Neural progenitor cell (in vitro differentiated cells): ENCODE data around the gene EFCAB8. TPM values are rescaled to one million over a fixed set of nuclear protein-coding genes. Genes with fewer than 3 reads are reported as not detected.
"Not testable (repeated sequence)": the region's sequence is repeated elsewhere in the genome, so short reads cannot be mapped to it uniquely, and the experiment has no call there.

Source experiments
- DNase-seq: peaks from one replicate; pipeline ENCODE4 v3.0.0-alpha.2; 2016; ENCODE audit warnings: low spot score
- H2AFZ ChIP-seq: fragments of 200-600 bp; sonication (generic); replicated peaks from 2 replicates; pipeline ENCODE4 v1.6.1; 2016; ENCODE audit warnings: antibody characterized with exemption
- H3F3A ChIP-seq: fragments of 200-600 bp; sonication (generic); 2 replicates; pipeline ENCODE4 v1.6.1; 2016; ENCODE audit warnings: antibody characterized with exemption, low read depth
- H3K27ac ChIP-seq: fragments of 200-600 bp; sonication (generic); 2 replicates; pipeline ENCODE4 v1.5.1; 2016; ENCODE audit warnings: mild to moderate bottlenecking
- H3K27me3 ChIP-seq: fragments of 200-600 bp; sonication (generic); 2 replicates; pipeline ENCODE4 v1.6.1; 2016; ENCODE audit warnings: mild to moderate bottlenecking, moderate library complexity
- H3K36me3 ChIP-seq: fragments of 200-600 bp; sonication (generic); 2 replicates; pipeline ENCODE4 v1.5.1; 2016
- H3K4me1 ChIP-seq: fragments of 200-600 bp; sonication (generic); 2 replicates; pipeline ENCODE4 v1.6.1; 2016; ENCODE audit warnings: mixed run types
- H3K4me2 ChIP-seq: fragments of 200-600 bp; sonication (generic); 2 replicates; pipeline ENCODE4 v1.6.1; 2016
- H3K4me3 ChIP-seq: fragments of 200-600 bp; sonication (generic); 2 replicates; pipeline ENCODE4 v1.5.1; 2016
- H3K79me2 ChIP-seq: fragments of 200-600 bp; sonication (generic); 2 replicates; pipeline ENCODE4 v1.6.1; 2016; ENCODE audit warnings: low read depth
- H3K9ac ChIP-seq: fragments of 200-600 bp; sonication (generic); 2 replicates; pipeline ENCODE4 v1.6.1; 2016
- H3K9me3 ChIP-seq: fragments of 200-600 bp; sonication (generic); 2 replicates; pipeline ENCODE4 v1.5.1; 2016; ENCODE audit warnings: low read depth
- H4K20me1 ChIP-seq: fragments of 200-600 bp; sonication (generic); 2 replicates; pipeline ENCODE4 v1.6.1; 2016; ENCODE audit warnings: low read depth
- H3K27ac Mint-ChIP-seq: 3 replicates; pipeline ENCODE4 v1.8.0; 2021; ENCODE audit warnings: mixed read lengths
- H3K27me3 Mint-ChIP-seq: 2 replicates; pipeline ENCODE4 v1.8.0; 2022; ENCODE audit warnings: low read depth, mild to moderate bottlenecking, inconsistent platforms, moderate library complexity, mixed read lengths; ENCODE audit not compliant: insufficient read depth
- H3K36me3 Mint-ChIP-seq: 3 replicates; pipeline ENCODE4 v1.8.0; 2021; ENCODE audit warnings: mixed read lengths
- H3K4me1 Mint-ChIP-seq: 3 replicates; pipeline ENCODE4 v1.8.0; 2021; ENCODE audit warnings: mixed read lengths
- H3K4me3 Mint-ChIP-seq: 3 replicates; pipeline ENCODE4 v1.8.0; 2021; ENCODE audit warnings: mild to moderate bottlenecking, moderate library complexity, mixed read lengths
- H3K9me3 Mint-ChIP-seq: 3 replicates; pipeline ENCODE4 v1.8.0; 2020; ENCODE audit warnings: mixed read lengths
- CTCF ChIP-seq: fragments of 200-600 bp; sonication (generic); IDR thresholded peaks from 2 replicates; pipeline ENCODE4 v1.5.1; 2017; ENCODE audit warnings: antibody characterized with exemption, mild to moderate bottlenecking
- EZH2 ChIP-seq: fragments of 200-600 bp; sonication (generic); IDR thresholded peaks from 2 replicates; pipeline ENCODE4 v1.6.1; 2017; ENCODE audit warnings: antibody characterized with exemption, mild to moderate bottlenecking, moderate library complexity
- EZH2phosphoT487 ChIP-seq: fragments of 200-600 bp; sonication (generic); IDR thresholded peaks from 2 replicates; pipeline ENCODE4 v1.6.1; 2017; ENCODE audit warnings: antibody characterized with exemption
- total RNA-seq: library from RNA; depleted of rRNA; stranded (reverse); fragments of >200 nt; gene quantifications from 2 replicates; pipeline ENCODE4 v1.2.3, GENCODE V29; 2015; ENCODE audit warnings: low replicate concordance

EFCAB8 gene
- total RNA-seq, 1 donor from 2014 or later = not detected

GRCh38 chr20:32861446-32861845, 2.7 kb downstream of the EFCAB8 start:
- TF ChIP-seq EZH2 = no peak
- no peak for TF ChIP-seq EZH2phosphoT487
- no peak for DNase-seq
- Histone ChIP-seq H3K4me3 (no peak overlapping the region), H3K9ac (no peak overlapping the region), H3F3A (peaks cover 15% of the 10 kb centered on the region), H3K27ac (no peak overlapping the region), H3K4me1 (peaks cover 20% of the 10 kb centered on the region), H3K27me3 (no peaks in the 10 kb centered on the region), H3K9me3 (no peaks in the 10 kb centered on the region), H2AFZ (no peak overlapping the region), H3K36me3 (no peaks in the 10 kb centered on the region), H4K20me1 (no peaks in the 10 kb centered on the region), H3K79me2 (no peaks in the 10 kb centered on the region), H3K4me2 (no peak overlapping the region)
- H3K27me3 Mint-ChIP-seq = peaks cover 2% of the 10 kb centered on the region
- H3K27ac Mint-ChIP-seq = no peak overlapping the region
- peaks cover 6% of the 10 kb centered on the region for H3K4me1 Mint-ChIP-seq
- H3K4me3 Mint-ChIP-seq = no peak overlapping the region
- no peaks in the 10 kb centered on the region for H3K9me3 Mint-ChIP-seq
- H3K36me3 Mint-ChIP-seq = peaks cover 9% of the 10 kb centered on the region

- H3K36me3 Mint-ChIP-seq = no peaks in the 10 kb centered on the region
- H3K36me3 ChIP-seq = no peaks in the 10 kb centered on the region
- no peaks in the 10 kb centered on the region for H3K9me3 Mint-ChIP-seq
- DNase-seq = no peak
- H3K27me3 Mint-ChIP-seq = peaks cover 4% of the 10 kb centered on the region
- H3K9ac ChIP-seq = no peak overlapping the region
- H3K9me3 ChIP-seq = no peaks in the 10 kb centered on the region
- H3K27ac ChIP-seq = no peak overlapping the region
- H3K4me2 ChIP-seq = no peak overlapping the region
- H3K4me1 Mint-ChIP-seq = peaks cover 6% of the 10 kb centered on the region
- H3K79me2 ChIP-seq = no peaks in the 10 kb centered on the region
- H3K4me3 ChIP-seq = no peak overlapping the region
- TF ChIP-seq EZH2 (no peak), EZH2phosphoT487 (no peak), CTCF (no peak)
- no peaks in the 10 kb centered on the region for H3K27me3 ChIP-seq
- no peak overlapping the region for H2AFZ ChIP-seq
- no peaks in the 10 kb centered on the region for H4K20me1 ChIP-seq
- H3F3A ChIP-seq = peaks cover 6% of the 10 kb centered on the region
- no peak overlapping the region for H3K27ac Mint-ChIP-seq
- H3K4me3 Mint-ChIP-seq = no peak overlapping the region
- H3K4me1 ChIP-seq = peaks cover 8% of the 10 kb centered on the region
These were observed 10.8 kb downstream of the EFCAB8 start for GRCh38 chr20:32869562-32869961.

GRCh38 chr20:32870526-32870925, 11.8 kb downstream of the EFCAB8 start:
- H2AFZ ChIP-seq, H3F3A ChIP-seq, H3K27ac ChIP-seq, H3K36me3 Mint-ChIP-seq, H3K9ac ChIP-seq, H3K79me2 ChIP-seq, H3K4me2 ChIP-seq, DNase-seq, H3K4me3 ChIP-seq, H3K27me3 ChIP-seq, H4K20me1 ChIP-seq, H3K27me3 Mint-ChIP-seq, H3K36me3 ChIP-seq, H3K4me3 Mint-ChIP-seq, H3K9me3 Mint-ChIP-seq, H3K27ac Mint-ChIP-seq, H3K4me1 ChIP-seq, H3K4me1 Mint-ChIP-seq, H3K9me3 ChIP-seq: not testable (repeated sequence)

- Histone ChIP-seq H3K4me2 (no peak overlapping the region), H3K79me2 (no peaks in the 10 kb centered on the region), H3F3A (peaks cover 5% of the 10 kb centered on the region), H2AFZ (no peak overlapping the region), H3K27me3 (no peaks in the 10 kb centered on the region), H4K20me1 (no peaks in the 10 kb centered on the region), H3K4me3 (no peak overlapping the region), H3K4me1 (peaks cover 5% of the 10 kb centered on the region), H3K9me3 (no peaks in the 10 kb centered on the region), H3K9ac (no peak overlapping the region), H3K27ac (no peak overlapping the region), H3K36me3 (no peaks in the 10 kb centered on the region)
- no peak for TF ChIP-seq EZH2
- TF ChIP-seq EZH2phosphoT487 = no peak
- no peak for TF ChIP-seq CTCF
- Mint-ChIP-seq H3K9me3 (no peaks in the 10 kb centered on the region), H3K27ac (no peak overlapping the region), H3K4me3 (no peak overlapping the region), H3K27me3 (peaks cover 7% of the 10 kb centered on the region), H3K36me3 (no peaks in the 10 kb centered on the region), H3K4me1 (peaks cover 4% of the 10 kb centered on the region)
- DNase-seq = no peak
These were observed 12.3 kb downstream of the EFCAB8 start for GRCh38 chr20:32870985-32871384.
